Epithelial cell of proximal tubule (primary cell): ENCODE data around the gene PTPRD. TPM values are rescaled to one million over a fixed set of nuclear protein-coding genes. Genes with fewer than 3 reads are reported as not detected.
"Not testable (repeated sequence)": the region's sequence is repeated elsewhere in the genome, so short reads cannot be mapped to it uniquely, and the experiment has no call there.

ENCODE experiments used
- DNase-seq: peaks from one replicate; pipeline ENCODE4 v3.0.0-alpha.2; 2011; ENCODE audit warnings: low read depth
- H3K4me3 ChIP-seq: 2 replicates; pipeline ENCODE4 v1.5.1; 2011; ENCODE audit warnings: low read depth, mild to moderate bottlenecking, low read length
- total RNA-seq: library from RNA; depleted of rRNA; stranded (reverse); fragments of >200 nt; gene quantifications from 2 replicates; pipeline ENCODE4 v1.2.3, GENCODE V29; 2015
- TF ChIP-seq, protein P1 (sequence below): conservative IDR thresholded peaks from 2 replicates; pipeline ENCODE4 v1.5.1; 2012; ENCODE audit warnings: low read depth, mild to moderate bottlenecking, low read length

Gene PTPRD
- total RNA-seq, 1 donor from 2014 or later = 3.2 TPM

DNA sequence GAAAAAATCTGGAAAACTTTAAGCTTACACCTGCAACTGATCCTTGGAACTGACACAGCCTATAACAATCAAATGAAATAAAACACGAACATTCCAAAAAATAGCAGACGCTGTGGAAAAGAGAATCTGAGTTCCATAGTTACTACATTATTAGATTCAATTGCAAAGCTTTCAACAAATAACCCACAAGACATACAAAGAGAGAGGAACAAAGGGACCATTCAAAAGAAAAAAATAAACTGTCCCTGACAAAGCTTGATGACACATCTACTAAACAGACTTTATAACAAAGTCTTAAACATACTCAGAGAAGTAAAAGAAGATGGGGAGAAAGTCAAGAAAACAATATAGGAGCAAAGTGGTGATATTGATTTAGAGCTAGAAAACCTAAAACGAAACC, 1123.6 kb downstream of the PTPRD start:
- DNase-seq = no peak
- TF ChIP-seq, protein P1, sequence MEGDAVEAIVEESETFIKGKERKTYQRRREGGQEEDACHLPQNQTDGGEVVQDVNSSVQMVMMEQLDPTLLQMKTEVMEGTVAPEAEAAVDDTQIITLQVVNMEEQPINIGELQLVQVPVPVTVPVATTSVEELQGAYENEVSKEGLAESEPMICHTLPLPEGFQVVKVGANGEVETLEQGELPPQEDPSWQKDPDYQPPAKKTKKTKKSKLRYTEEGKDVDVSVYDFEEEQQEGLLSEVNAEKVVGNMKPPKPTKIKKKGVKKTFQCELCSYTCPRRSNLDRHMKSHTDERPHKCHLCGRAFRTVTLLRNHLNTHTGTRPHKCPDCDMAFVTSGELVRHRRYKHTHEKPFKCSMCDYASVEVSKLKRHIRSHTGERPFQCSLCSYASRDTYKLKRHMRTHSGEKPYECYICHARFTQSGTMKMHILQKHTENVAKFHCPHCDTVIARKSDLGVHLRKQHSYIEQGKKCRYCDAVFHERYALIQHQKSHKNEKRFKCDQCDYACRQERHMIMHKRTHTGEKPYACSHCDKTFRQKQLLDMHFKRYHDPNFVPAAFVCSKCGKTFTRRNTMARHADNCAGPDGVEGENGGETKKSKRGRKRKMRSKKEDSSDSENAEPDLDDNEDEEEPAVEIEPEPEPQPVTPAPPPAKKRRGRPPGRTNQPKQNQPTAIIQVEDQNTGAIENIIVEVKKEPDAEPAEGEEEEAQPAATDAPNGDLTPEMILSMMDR = no peak
- H3K4me3 ChIP-seq = no peak overlapping the region

DNA sequence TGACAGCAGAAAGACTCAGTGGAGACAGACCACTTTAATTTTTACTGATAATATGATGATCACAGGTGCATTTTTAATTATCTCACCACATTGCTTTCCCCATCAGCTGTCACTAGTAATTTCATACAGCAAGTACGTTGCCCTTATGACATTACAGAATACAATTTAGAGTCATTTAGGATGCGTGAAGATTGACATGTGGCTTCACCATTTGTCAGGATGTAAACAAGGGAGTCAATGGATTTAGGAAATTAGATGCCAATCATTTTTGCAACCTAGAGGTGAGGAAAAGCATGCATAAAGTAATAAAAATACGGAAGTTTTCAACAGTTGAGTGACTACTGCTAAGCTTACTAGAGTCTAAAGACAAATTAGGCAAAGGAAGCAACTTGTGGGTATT, 1129.6 kb downstream of the PTPRD start:
- DNase-seq = no peak
- H3K4me3 ChIP-seq = no peak overlapping the region
- TF ChIP-seq, protein P1 = no peak

DNA sequence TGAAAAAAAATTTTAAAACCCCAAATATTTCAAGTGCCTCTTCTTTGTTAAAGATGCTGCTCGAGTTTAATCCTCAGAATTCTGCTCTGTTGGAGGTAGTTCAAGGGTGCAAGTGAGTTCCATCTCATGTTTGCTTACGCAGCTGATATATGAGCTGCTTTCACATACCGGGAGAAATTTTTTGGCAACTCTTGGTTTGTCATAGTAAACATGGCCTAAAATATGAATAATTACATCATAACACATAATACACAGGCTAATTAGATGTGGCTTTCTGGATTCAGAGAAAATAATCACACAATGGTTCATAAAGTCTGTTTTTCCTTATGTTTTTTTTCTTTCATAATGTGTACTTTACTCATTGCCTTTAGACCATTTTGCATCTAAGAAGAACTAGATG, 1134.1 kb downstream of the PTPRD start:
- DNase-seq = no peak
- TF ChIP-seq, protein P1 = no peak
- H3K4me3 ChIP-seq = no peak overlapping the region

DNA sequence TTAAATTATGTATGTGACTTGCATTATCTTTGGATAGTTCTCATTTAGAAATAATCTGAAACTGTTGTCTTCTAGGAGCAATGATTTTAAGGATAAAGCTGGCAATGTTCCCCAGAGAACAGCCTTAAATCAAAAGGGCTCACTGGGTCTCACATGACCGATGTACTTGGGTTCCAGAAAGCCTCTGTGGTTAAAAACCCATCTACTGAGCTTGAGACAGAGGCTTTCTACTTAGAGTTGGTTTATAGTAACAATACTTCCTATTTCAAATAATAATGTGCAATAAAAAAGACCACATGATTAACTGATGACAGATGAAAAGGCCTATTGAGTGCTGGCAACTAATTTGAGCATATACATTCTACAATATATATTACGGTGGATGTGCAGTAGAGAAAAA, 1143.5 kb downstream of the PTPRD start:
- no peak for DNase-seq
- no peak overlapping the region for H3K4me3 ChIP-seq
- TF ChIP-seq, protein P1 = no peak

DNA sequence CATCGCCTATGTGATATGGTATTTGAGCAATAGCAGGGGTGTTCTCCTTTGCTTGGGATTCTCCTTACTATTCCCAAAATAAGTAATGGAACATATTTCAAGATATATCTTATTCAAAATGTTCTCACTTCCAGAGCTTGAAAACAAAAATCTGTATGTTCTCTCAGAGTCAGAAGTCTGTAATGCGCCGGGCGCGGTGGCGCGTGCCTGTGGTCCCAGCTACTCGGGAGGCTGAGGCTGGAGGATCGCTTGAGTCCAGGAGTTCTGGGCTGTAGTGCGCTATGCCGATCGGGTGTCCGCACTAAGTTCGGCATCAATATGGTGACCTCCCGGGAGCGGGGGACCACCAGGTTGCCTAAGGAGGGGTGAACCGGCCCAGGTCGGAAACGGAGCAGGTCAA, 1170.9 kb downstream of the PTPRD start:
- DNase-seq, H3K4me3 ChIP-seq: not testable (repeated sequence)

DNA sequence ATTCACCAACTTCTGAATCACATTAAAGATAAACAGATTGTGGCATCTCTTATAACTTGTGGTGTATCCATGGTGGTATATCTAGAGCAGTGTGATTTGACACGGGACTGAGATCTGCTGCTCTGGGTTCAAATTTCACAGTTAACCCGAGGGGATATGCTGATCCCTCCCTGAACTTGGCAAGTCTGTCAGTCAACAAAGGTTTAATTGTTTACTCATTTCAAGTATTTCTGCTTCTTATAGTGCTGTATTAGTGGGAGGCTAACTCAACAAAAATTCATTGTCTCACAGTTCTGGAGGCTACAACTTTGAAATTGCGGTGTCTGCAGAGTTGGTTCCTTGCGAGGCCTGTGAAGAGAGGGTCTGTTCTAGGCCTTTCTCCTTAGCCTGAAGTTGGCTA, 1175.2 kb downstream of the PTPRD start:
- TF ChIP-seq, protein P1 = no peak
- H3K4me3 ChIP-seq = no peak overlapping the region
- DNase-seq = no peak

DNA sequence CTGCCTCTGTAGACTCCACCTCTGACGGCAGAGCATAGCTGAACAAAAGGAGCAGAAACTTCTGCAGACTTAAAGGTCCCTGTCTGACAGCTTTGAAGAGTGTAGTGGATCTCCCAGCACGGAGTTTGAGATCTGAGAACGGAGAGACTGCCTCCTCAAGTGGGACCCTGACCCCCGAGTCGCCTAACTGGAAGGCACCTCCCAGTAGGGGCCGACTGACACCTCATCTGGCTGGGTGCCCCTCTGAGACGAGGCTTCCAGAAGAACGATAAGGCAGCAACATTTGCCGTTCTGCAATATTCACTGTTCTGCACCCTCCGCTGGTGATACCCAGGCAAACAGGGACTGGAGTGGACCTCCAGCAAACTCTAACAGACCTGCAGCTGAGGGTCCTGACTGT, 1186.3 kb downstream of the PTPRD start:
- not testable (repeated sequence) for DNase-seq, H3K4me3 ChIP-seq

DNA sequence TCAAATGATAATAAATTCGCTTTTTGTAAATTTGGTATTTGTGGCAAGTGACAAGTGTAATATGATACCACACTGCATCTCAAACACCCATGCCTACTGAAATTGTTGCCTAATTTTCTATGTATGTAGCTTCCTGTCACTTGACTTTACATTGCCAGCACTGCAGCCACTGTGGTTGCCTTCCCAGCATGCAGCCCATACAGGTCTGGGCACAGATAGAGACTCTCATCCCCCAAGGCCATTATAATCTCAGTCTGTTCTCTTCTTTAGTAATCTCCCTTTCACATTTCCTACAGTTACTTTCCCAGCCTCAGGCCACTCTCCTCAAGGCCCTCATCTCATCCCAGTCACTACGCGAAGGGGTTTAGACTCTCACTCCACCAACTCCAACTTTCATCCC, 1200.6 kb downstream of the PTPRD start:
- DNase-seq = no peak
- TF ChIP-seq, protein P1 = no peak
- H3K4me3 ChIP-seq = no peak overlapping the region
